ENCODE measurements around the gene FUT9.

DNA sequence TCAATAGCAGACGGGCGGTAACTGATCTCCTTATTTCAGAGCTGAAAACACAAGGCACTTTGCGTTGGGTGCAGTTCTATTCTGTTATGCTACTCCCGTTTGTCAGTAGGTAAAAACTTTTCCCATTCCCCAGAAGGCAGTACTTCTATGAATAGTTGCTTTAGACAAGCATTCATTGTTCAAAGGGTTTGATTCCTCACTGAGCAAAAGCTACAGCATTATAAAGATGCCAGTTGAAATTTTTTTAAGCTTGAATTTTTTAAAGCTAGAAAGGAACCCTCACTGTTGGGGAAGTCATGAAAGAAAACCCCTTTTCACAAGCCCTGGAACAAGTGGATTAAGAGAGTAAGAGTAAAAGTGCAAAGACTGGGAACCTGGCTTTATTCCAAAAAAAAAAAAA is 42.3 kb downstream of the FUT9 start:
- TF ChIP-seq, protein P1, sequence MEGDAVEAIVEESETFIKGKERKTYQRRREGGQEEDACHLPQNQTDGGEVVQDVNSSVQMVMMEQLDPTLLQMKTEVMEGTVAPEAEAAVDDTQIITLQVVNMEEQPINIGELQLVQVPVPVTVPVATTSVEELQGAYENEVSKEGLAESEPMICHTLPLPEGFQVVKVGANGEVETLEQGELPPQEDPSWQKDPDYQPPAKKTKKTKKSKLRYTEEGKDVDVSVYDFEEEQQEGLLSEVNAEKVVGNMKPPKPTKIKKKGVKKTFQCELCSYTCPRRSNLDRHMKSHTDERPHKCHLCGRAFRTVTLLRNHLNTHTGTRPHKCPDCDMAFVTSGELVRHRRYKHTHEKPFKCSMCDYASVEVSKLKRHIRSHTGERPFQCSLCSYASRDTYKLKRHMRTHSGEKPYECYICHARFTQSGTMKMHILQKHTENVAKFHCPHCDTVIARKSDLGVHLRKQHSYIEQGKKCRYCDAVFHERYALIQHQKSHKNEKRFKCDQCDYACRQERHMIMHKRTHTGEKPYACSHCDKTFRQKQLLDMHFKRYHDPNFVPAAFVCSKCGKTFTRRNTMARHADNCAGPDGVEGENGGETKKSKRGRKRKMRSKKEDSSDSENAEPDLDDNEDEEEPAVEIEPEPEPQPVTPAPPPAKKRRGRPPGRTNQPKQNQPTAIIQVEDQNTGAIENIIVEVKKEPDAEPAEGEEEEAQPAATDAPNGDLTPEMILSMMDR (IDR thresholded peaks at IDR 0.05) = no peak
- TF ChIP-seq POLR2AphosphoS5 (IDR thresholded peaks at IDR 0.05) = no peak
- TF ChIP-seq POLR2A (IDR thresholded peaks at IDR 0.05) = no peak

All from prostate gland (tissue), 2 donors.